GM10248 (cell line): ENCODE results near the gene C1orf105.

Experiments used
- CTCF ChIA-PET: fragments of 300-600 bp; sonication (Branson Sonifier 250); formaldehyde crosslinking; extraction: SDS; loops from one replicate; lab custom pipeline; 2021; ENCODE audit warnings: antibody characterized with exemption; lab: Yijun Ruan, JAX
- POLR2A ChIA-PET: fragments of 350-650 bp; sonication (Branson Sonifier 250); formaldehyde crosslinking; extraction: SDS; loops from one replicate; lab custom pipeline; 2020; ENCODE audit warnings: antibody characterized with exemption; lab: Yijun Ruan, JAX
- DNase-seq: peaks from one replicate; pipeline ENCODE4 v3.0.0; 2012; ENCODE audit errors: extremely low spot score
- CTCF ChIP-seq: IDR thresholded peaks from 2 replicates; pipeline ENCODE4 v1.5.1; 2012; ENCODE audit warnings: mild to moderate bottlenecking, low read depth; ENCODE audit errors: extremely low read depth, missing control alignments, control extremely low read depth

C1orf105 gene

GRCh38 chr1:172398970-172399755, 21.3 kb upstream of the C1orf105 start:
- ChIA-PET CTCF (interaction anchor here (0.7 to 3.7 kb wide), 36 partner anchors 9 to 597 kb away, joined by 3 to 18 read pairs (median 4); no protein-coding TSS in a partner anchor), POLR2A (interaction anchor here (0.7 kb wide), 1 partner anchor 19 kb away, joined by 4 read pairs; no protein-coding TSS in a partner anchor)
- DNase-seq = no peak
- TF ChIP-seq CTCF = peak; percentile 31

- ChIA-PET POLR2A (interaction anchor here (0.7 kb wide), 1 partner anchor 19 kb away, joined by 4 read pairs; no protein-coding TSS in a partner anchor), CTCF (interaction anchor here (0.7 to 3.7 kb wide), 37 partner anchors 8 to 598 kb away, joined by 3 to 18 read pairs (median 4); no protein-coding TSS in a partner anchor)
- no peak for TF ChIP-seq CTCF
- DNase-seq = no peak
Observed at GRCh38 chr1:172399756-172400721, 20.4 kb upstream of the C1orf105 start.

GRCh38 chr1:172400722-172401105, 19.8 kb upstream of the C1orf105 start:
- POLR2A ChIA-PET = no interaction called here
- CTCF ChIA-PET = interaction anchor here (0.8 to 3.6 kb wide), 11 partner anchors 11 to 591 kb away, joined by 3 to 18 read pairs (median 6); no protein-coding TSS in a partner anchor
- no peak for TF ChIP-seq CTCF

GRCh38 chr1:172401477-172401876, 19.0 kb upstream of the C1orf105 start:
- DNase-seq = no peak
- POLR2A ChIA-PET = no interaction called here
- CTCF ChIA-PET = interaction anchor here (1.0 to 3.4 kb wide), 4 partner anchors 11 to 592 kb away, joined by 3 to 18 read pairs (median 10); no protein-coding TSS in a partner anchor
- no peak for TF ChIP-seq CTCF

More at GRCh38 chr1:172400722-172401105, 19.8 kb upstream of the C1orf105 start:
- no peak for DNase-seq

GRCh38 chr1:172401892-172402291, 18.6 kb upstream of the C1orf105 start:
- CTCF ChIA-PET = interaction anchor here (0.7 kb wide), 1 partner anchor 16 kb away, joined by 3 read pairs; no protein-coding TSS in a partner anchor
- POLR2A ChIA-PET = no interaction called here
- no peak for TF ChIP-seq CTCF
- DNase-seq = no peak
